NCI-H128 (cell line): ENCODE results near the gene KCNQ5.
"Not testable (repeated sequence)": the region's sequence is repeated elsewhere in the genome, so short reads cannot be mapped to it uniquely, and the experiment has no call there.

Source experiments
- DNase-seq: peaks from one replicate; lab custom pipeline; 2025; ENCODE audit not compliant: unreplicated experiment; lab: John Stamatoyannopoulos, UW

KCNQ5 gene

DNA sequence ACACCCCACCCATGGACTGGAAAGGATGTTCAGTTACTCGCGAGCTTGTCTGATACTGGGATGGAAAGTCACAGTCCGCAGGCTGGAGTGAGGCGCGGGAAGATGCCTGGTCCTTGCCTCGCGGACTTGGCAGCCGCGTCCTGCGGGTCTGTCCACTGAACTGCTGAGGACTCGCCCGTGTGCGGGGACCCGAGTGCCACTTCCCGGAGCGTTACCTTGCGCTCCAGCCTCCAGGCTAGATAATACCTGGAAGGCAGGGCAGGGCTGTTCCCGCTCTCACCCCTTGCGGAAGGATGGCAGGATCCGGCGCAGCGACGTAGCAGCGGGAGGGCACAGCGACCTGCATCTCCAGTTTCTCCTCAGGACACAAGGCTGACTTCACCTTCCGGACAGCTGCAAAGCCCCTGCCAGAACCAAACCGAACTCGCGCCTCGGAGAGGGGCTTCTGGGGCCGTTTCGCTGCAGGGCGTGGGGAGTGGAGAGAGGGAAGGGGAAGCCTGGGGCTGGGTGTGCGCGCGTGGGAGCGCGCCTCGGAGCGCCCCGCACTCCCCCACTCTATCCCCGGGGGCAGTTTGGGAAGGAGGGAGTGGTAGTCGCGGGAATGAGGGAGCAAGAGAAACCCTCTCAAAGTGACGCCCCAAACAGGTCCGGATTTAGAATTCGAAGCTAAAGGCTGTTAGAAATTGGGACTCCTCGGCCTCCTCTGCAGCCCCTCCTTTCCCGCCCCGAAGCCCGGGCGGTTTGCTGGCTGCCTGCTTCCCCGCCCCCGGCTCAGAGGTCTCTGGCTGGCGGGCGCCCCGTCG, at the start of gene KCNQ5:
Gene KCNQ5 (plus strand): TSS at position 774 of the 803 bp plus-strand sequence.
- DNase-seq = no peak

DNA sequence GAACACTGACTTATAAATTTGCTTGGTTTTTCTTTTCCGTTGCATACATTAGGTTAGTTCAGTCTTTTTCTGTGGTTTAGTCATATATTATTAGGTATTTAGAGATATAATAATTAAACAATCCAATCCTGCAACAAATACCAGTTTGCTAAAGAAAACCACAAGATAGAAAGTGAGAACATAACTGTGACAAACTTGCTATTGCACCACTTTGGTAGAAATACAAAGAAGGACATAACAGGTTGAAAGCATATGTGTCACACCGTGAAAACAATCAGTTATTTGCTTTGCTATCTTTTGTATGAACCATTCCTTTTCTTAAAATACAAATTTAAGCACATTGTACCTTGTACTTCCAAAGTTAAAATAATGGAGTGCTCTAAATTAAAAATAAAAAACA, 42.0 kb upstream of the KCNQ5 start:
- no peak for DNase-seq

DNA sequence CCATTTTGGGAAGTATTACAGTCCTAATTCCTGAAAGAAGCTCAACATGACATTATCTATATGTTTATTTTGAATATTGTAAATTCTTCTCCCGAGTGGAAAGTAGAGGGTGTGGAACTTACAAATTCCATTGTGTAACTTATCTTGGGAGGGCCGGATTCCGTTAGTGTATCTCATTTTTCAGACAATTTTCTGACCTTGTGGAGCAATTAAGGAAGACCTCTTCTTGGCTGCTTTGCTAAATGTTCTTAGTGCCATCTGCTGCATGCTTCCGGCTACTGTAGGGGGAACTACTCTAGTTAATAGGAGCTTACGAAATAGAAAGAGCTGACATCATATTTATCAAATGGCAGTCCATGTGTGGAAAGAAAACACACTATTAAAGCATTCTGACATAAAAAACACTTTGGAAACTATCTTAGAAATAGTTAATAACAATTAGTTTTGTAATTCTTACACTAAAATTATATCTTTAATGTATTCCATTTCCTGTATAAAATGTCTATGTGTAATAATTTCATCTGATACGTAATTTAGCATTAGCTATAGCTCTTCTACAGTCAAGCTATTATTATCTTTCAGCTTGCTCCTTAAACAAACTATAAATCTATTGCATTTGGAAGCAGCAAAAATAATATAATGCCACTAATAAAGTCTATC, 41.5 kb upstream of the KCNQ5 start:
- peak; percentile 21 for DNase-seq

DNA sequence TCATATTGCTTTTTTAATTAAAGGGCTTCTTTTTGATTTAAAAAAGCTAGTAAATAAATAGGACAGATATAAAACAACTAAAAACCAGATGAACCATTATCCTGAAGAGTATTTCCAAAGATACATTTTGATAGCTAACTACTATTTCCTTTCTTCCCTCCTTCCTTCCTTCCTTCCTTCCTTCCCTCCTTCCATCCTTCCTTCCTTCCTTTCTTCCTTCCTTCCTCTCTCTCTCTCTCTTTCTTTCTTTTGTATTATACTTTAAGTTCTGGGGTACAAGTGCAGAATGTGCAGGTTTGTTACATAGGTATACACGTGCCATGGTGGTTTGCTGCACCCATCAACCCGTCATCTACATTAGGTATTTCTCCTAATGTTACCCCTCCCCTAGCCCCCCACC, 40.9 kb upstream of the KCNQ5 start:
- DNase-seq = not testable (repeated sequence)

DNA sequence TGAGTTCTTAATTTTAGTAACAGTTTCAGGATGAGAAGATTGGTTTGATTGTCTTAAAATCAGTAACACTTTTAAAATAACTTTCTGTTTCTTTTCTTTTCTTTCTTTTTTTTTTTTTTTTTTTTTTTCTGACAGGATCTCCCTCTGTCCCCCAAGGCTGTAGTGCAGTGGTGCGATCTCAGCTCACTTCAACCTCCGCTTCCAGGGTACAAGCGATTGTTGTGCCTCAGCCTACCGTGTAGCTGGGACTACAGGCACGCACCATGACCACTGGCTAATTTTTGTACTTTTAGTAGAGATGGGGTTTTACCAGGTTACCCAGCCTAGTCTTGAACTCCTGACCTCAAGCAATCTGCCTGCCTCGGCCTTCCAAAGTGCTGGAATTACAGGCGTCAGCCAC, 33.7 kb upstream of the KCNQ5 start:
- no peak for DNase-seq

DNA sequence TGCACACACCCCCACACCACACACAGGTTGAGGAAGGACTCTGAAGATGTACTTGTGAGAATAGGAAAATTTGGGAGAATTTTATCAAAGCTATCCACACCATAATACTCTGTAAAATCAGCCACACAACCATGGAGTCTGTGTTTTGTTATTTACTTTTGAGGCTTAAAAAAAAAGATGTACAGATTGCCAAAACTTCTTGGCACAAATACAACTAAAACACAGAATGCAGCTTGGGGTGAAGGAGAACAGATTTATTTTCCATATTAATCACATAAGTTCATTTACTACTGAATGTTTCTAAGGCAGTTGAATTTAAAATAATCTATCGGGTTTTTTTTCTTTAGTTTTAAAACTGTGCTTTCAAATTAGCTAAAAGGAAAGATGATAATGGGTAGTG, 32.8 kb upstream of the KCNQ5 start:
- DNase-seq = no peak

DNA sequence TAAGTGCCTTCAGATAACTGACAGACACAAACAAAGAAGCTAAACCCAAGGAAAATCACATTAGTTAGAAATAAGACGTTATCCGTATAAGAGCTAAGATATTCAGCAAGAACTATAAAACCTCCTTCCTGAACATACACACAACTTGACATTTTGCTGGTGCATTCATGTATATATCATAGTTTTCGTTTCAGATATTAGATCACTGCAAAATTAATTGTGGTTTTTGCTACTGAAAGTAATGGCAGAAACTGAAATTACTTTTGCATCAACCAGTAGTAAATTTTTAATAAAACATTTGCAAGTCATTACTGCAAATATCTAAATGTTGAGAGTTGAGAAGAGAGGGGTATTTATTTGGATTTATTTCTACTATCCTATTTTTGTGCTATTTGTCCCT, 26.1 kb upstream of the KCNQ5 start:
- no peak for DNase-seq

DNA sequence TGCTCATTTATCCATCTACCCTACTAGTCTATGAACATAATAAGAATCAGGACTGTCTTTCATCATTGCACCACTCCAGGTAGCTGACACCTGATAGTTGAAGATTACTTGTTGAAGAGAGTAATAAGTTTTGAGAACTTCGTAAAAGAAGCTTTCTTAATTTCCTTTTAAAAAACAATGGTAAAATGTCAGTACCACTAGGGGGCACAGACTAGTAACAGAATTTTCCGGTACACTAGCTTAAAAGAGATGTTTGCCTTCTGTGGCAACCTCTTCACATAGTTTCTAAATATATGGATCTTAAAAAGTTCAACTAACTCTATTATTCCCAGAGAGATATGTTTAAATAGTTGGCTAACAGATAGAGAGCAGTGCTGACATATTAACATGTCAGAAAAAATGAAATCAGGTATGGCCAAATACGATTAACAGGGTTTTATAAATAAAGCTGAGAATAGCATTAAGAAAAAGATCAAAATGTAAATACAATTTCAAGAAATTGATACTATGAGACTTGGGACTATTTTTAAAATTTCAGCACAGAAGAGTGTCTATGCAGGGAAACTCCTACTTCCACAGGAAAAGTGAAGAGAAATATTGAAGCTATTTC, 5.4 kb upstream of the KCNQ5 start:
- no peak for DNase-seq

DNA sequence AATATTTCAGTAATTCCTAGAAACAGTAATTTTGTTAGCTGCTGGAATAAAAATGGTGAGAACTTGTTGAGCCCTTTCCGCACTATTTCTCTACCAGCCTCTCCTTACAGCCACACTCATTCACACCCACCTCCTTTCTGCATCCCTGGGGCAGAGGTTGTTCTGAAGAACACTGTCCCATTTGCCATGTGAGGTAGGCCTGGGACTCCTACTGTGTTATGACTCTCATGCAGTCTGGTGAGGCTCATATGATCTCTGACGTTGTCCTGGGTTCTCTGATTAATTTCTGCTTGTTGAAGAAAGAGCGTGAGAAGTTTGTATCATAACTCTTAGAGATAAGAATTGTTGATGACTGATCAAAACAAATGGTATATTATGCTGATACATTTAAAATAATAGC, 4.1 kb upstream of the KCNQ5 start:
- DNase-seq = no peak

DNA sequence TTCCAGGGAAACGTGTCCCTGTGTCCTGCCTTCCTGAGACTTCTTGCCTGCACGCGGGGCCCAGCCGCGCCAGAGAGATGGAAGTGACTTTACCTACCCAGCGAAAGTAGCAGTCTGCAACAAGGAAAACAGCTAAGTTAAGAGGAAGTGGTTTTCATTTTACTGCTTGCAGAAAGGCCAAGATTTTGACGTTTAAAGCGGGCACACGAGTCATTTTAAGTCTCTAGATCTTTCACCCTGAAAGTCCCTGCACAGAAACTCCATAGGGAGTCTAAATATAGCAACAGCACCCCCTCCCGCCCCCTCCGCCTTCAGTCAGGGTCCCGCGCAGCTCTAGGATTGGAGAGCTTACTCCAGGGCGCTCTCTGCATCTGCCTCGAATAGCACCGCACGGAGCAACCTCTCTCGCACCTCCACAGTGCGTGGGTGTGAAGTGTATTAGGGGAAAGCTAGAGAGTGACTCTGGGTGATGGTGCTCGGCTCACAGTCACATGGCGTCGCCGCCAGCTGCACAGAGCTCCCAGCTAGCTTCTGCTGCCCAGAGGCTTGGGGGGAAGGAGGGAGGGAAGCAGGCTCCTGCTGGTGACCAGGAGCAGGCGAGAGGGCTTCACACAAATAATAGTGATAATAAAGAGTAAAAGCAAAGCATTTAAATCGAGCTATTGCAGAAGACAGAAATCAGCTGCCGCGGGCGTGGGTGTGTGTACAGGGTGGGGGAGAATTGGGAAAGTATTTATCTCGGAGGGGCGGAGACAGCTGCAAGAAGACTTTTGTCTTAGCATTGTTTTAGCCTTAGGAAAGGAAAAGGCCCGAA, 1.8 kb upstream of the KCNQ5 start:
- DNase-seq = no peak

DNA sequence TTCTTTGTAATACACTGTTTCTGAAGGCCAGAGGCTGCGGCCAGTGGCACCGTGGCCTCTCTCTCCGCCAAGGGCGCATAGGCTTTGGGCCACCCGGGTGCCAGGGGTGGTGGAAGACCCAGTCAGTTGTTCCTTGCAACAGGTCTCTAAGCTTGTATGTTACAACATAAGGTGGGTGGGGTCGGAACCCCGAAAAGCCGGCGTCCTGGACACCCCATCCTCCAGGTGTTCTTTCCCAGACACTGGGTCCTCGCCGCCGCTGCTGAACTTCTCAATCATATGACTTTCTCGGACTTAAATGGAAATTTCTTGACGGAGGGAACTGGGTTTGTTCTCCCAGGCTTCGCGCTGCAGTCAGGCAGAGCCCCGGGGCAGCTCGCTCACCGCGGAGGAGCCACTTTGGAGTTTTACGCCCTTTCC, 983 bp upstream of the KCNQ5 start:
- DNase-seq = no peak

DNA sequence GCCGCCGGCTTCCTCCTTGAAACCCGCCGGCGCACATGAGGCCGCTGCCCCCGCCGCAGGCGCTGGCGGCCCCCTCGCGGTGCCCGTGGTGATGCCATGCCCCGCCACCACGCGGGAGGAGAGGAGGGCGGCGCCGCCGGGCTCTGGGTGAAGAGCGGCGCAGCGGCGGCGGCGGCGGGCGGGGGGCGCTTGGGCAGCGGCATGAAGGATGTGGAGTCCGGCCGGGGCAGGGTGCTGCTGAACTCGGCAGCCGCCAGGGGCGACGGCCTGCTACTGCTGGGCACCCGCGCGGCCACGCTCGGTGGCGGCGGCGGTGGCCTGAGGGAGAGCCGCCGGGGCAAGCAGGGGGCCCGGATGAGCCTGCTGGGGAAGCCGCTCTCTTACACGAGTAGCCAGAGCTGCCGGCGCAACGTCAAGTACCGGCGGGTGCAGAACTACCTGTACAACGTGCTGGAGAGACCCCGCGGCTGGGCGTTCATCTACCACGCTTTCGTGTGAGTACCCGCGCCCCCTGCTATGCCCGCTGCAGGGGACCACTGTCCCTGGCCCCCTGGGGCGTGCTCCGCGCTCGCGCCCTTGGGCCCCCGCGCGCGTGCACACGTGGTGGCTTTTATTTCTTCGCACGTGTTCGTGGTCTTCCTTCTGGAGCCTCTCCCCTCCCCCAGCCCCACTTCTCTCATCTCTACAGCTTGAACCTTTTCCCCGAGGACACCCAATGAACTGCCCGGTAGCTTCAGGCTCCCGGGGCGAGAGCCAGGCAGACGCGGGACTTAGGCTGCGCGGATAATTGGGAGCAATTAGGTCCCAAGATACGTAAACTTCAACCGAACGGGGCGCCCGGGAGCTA, 453 bp downstream of the KCNQ5 start:
- no peak for DNase-seq

DNA sequence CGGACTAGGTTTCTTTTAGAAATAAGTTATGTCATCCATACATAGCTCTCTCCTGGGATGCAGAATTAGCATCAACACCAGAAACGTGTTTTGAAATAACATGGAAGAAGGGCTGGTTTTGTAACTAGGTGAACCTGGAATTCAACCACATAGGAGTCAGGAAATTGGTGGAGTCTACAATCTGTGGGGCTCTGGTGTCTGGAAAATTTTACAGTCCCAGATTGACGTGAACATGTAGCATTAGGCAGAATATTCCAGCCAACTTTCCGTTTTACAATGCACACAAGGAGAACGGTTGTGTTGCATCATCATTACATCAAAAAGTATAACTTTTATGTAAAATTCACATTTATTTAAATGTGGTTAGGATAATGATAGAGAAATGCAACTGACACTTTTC, 1.9 kb downstream of the KCNQ5 start:
- DNase-seq = no peak

DNA sequence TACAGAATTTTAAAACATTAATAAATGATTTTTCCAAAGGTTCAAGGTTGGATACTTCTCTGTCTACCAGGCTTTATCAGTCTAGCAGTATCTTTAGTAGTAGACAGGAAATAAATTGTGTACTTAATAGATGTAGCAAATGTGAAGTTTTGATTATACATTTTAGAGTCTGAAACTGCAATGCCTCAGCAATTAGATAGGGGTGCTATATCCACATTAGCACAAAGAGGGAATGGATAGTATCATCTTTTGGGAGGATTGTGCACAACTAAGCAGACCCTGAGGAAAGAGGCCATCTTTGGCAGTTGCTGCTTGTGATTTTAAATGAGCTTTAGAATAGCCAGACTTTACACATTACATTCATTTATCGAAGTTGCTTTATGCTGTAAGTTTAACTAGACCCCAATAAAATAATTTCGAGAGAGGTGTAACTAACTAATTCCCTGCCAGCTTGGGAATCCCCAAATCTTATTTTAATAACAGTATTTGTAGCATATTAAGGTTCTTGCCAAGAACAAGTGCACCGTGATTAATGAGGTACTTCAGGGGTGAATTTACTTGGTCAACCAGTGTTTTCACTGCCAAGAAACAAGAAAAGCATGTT, 2.8 kb downstream of the KCNQ5 start:
- no peak for DNase-seq

DNA sequence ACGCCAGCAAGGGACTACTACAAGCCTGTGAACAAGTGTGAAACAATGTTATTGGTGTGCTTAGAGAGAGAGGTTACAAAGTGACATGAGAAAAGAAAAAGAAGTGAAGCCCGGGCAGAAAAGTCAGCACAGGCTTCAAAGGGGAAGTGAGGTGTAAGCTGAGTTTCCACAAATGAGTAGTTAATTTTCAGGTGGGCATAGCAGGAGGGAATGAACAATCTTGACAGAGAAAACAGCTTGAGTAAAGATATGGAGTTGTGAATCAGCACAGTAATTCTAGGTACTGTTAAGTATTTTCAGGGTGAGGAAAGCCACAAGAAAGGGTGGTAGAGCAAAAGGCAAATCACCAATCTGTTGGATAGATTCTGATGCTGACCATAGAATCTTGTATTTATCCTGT, 4.3 kb downstream of the KCNQ5 start:
- no peak for DNase-seq

DNA sequence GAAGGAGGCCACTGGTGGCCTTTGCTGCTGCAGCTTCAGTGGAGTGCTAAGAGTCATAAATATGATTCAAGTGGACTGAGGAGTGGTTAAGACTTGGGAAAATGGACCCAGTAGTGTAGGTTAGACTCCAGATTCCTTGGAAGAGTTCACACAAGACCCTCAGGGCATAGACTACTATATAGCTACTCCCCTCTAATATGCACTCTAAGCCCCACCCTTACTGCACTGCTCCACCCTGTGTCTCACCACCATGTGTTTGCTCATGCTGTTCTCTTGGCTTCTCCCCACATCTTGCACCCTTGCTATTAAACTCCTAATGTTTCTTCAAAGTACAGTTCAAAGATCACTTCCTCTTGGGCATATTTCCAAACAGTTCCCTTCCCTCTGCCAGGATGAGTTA, 5.7 kb downstream of the KCNQ5 start:
- no peak for DNase-seq

DNA sequence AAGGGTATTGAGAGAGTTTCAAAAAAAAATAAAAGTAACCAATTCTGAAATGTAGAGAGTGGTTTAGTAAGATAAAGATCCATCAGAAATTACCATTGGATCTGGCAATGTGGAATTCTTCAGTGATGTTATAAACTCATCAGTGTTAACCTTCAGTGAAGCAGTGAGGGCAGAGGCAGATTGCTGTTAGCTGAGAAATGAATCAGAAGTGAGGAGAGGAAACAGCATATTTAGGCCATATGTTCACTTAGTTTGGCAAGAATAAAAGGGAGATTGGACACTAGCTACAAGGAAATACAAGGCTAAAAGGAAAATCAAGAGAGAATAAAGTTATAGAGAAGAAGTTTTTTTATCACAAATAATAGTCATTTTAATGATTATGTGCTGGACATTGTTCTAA, 9.6 kb downstream of the KCNQ5 start:
- DNase-seq = no peak

DNA sequence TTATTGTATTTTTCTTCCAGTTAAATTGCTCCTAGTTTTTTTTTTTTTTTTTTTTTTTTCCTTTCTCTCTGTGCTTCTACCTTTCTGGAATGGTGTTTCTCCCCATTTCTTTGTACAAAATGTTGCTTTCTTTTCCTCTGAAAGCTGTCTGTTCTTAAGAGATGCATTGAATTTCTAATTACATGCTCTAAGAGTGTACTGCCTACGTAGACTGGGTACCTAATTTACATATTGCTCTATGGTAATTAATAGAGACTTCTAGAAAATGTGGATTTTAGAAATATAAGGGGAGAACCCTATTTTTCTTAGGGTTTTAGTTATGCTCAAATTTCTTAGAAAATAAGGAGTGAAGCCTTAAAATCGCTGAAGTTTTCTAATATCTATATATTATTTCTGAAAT, 13.8 kb downstream of the KCNQ5 start:
- DNase-seq = no peak

DNA sequence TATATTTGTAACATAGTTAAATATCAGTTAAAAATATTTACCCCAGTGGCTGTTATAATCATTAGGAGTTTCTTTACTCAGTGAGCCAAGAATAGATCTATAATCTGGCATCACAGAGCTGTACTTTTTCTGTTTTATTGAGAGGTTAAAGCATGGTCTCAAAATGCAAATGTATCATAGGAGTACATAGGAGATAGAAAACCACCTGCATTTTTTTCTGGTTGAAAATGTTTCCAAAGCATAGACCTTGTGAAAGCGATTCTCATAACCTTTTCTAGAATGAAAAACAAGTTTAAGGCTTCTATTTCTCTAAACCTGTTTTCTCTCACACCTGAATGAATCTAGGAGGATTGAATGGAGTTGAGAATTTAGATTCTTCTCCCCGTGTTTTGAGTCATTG, 14.4 kb downstream of the KCNQ5 start:
- DNase-seq = no peak

DNA sequence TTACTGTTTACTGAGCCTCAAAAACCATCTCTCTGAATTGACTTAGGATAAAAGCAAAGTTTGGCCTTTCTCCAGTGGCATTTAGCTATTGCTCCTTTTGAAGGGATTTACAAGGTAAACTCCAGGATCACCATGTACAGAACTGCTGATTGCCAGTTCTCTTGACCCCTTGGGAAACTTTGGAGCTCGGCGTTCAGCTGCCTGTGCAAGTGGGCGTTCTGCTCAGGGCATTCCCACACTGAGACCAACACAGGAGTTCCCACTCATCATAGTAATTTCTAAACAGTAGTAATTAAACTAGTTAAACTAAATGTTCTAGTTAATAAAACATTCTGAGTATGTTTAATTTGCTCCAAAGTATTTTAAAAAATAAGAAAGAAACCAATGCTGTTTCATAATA, 14.9 kb downstream of the KCNQ5 start:
- DNase-seq = no peak
